NCI-H1092 treated with DMSO at 0.1 percent for 48 hours (cell line): ENCODE results near the gene MLLT3.

Experiments used
- DNase-seq: peaks from one replicate; lab custom pipeline; 2025; lab: John Stamatoyannopoulos, UW

Gene MLLT3

GRCh38 chr9:20625003-20625349, 2.7 kb upstream of the MLLT3 start:
- DNase-seq, result no peak

- DNase-seq, result peak; percentile 74
These were observed 2.1 kb upstream of the MLLT3 start for GRCh38 chr9:20624201-20625002.

- DNase-seq, result no peak
These were observed 1.4 kb upstream of the MLLT3 start for GRCh38 chr9:20623748-20624124.

- DNase-seq, result peak; percentile 32
These were observed 885 bp upstream of the MLLT3 start for GRCh38 chr9:20623021-20623747.

GRCh38 chr9:20621471-20622329, 599 bp downstream of the MLLT3 start:
- DNase-seq, result peak; percentile 87

GRCh38 chr9:20620650-20621470, 1.4 kb downstream of the MLLT3 start:
- peak; percentile 57 for DNase-seq

- DNase-seq, result no peak
These were observed 2.7 kb downstream of the MLLT3 start for GRCh38 chr9:20619487-20620200.

GRCh38 chr9:20618361-20618802, 3.9 kb downstream of the MLLT3 start:
- no peak for DNase-seq

GRCh38 chr9:20616808-20617207, 5.5 kb downstream of the MLLT3 start:
- no peak for DNase-seq

GRCh38 chr9:20614602-20615216, 7.6 kb downstream of the MLLT3 start:
- DNase-seq, result no peak

GRCh38 chr9:20611691-20612287, 10.5 kb downstream of the MLLT3 start:
- DNase-seq, result no peak

GRCh38 chr9:20610591-20610990, 11.7 kb downstream of the MLLT3 start:
- no peak for DNase-seq

GRCh38 chr9:20608582-20608981, 13.7 kb downstream of the MLLT3 start:
- no peak for DNase-seq

GRCh38 chr9:20606652-20607051, 15.6 kb downstream of the MLLT3 start:
- DNase-seq, result no peak

GRCh38 chr9:20604562-20604961, 17.7 kb downstream of the MLLT3 start:
- DNase-seq, result no peak

- no peak for DNase-seq
These were observed 18.6 kb downstream of the MLLT3 start for GRCh38 chr9:20603524-20604268.

GRCh38 chr9:20601292-20601691, 21.0 kb downstream of the MLLT3 start:
- no peak for DNase-seq

- DNase-seq, result no peak
These were observed 23.1 kb downstream of the MLLT3 start for GRCh38 chr9:20599195-20599594.

- no peak for DNase-seq
These were observed 23.9 kb downstream of the MLLT3 start for GRCh38 chr9:20598367-20598766.
